Femur (tissue), 1 donor: ENCODE results near the gene LRFN3.
A peak's percentile ranks its signal among the peaks of the same experiment; 100 is the strongest.
"Not testable (repeated sequence)": the region's sequence is repeated elsewhere in the genome, so short reads cannot be mapped to it uniquely, and the experiment has no call there.

ENCODE experiments used
- DNase-seq: peaks from one replicate; pipeline ENCODE4 v3.0.0-alpha.2; 2017

LRFN3 gene

DNA sequence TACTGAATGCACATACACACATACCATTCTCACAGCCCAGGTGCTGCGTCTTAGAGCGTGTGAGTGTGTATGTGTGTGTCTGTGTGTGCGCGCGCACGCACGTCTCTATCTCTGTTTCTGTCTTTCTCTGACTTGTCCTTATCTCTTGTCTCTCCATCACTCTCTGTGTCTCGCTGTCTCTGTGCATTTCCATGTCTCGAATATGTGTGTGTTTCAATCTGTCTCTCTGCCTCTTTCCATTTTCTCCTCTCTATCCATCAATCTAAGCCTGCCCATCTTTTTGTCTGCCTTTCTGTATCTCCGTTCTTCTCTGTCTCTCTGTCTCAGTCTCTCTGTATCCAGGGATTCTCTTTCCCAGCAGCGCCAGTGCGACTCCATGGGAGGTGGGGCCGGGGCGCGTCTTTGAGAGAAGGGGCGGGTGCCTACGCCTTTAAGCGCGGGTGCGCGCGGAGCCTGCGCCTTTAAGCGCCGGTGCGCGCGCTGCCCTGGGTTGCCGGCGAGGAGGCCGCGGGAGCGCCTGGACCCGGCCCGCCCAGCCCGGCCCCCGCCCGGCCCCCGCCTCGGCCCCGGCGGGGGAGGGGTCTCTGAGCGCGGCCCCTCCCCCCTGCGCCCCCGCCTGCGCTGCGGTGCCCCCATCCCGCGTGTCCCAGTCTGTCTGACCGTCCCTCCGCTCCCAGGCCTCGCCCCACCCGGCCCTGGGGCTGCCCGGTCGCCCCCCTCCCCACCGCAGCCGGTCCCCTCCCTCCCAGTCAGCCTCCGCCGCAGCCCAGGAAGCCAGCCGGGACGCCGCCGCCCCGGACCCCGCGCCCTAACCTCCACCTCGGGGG lies at the start of gene LRFN3:
TSS of gene LRFN3 (plus strand) at position 464 of the 827 bp plus-strand sequence. CDS start 3,052 bp downstream, outside the sequence.
- peak; percentile 79 for DNase-seq

GRCh38 chr19:35887197-35887596 lies 49.0 kb upstream of the LRFN3 start:
- no peak for DNase-seq

- DNase-seq = no peak
These were observed 47.8 kb upstream of the LRFN3 start for GRCh38 chr19:35888398-35888797.

DNA sequence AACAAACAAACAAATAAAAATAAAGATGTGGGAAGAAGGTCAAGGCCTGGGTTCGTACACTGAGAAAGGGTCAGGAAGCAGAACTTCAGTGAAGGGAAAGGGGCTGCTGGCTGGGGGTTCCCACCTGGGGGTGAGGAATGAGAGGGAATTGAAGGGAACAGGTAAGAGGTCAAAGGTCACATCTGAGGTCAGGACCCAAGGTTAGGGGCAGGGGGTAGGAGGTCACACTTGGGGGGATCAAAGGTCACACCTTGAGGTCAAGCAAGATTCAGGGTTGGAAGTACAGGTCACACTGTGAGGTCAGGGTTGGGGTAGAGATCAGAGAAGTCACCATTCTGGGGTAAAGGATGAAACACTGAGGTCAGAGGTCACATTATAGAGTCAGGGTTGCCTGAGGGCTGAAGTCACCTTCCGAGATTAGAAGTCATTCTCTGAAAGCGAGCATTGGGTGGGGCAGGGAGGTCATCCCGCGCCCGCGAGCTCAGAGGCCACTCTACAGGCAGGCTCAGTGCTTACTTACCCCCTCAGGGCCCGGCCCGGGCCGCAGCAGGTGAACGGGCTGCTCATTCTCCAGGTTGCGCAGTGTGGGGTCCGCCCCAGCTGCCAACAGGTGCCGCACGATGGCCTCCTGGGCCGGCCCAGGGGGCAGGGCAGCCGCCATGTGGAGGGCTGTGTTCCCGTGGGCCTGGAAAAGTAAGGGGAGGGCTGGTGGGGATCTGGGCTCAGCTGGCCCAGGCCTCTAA lies 46.6 kb upstream of the LRFN3 start:
- no peak for DNase-seq

DNA sequence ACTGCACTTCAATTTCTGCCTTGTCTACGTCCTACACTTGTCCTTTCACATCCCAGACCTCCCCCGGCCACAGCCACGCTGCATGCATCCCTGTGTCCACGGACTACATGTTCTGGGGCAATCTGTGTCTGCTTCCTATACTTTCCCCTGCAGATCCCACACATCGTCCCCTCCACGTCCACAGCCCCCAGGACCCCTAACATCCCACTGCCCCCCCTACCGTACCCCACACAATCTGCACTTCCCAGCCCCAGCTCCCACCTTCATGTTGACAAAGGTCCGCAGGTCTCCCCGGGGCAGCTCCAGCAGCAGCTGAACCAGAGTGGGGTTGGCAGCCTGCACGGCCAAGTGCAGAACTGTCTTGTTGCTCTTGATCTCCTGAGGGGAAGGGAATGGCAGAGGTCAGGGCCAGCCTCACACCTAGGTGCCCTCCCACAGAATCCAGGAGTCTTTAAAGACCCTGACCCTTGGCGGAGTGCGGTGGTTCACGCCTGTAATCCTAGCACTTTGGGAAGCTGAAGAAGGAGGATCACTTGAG lies 46.0 kb upstream of the LRFN3 start:
- DNase-seq = no peak

- DNase-seq = not testable (repeated sequence)
These were observed 44.4 kb upstream of the LRFN3 start for GRCh38 chr19:35891819-35892218.

GRCh38 chr19:35894342-35894741 lies 41.8 kb upstream of the LRFN3 start:
- DNase-seq = no peak

- no peak for DNase-seq
These were observed 40.1 kb upstream of the LRFN3 start for GRCh38 chr19:35895911-35896642.

DNA sequence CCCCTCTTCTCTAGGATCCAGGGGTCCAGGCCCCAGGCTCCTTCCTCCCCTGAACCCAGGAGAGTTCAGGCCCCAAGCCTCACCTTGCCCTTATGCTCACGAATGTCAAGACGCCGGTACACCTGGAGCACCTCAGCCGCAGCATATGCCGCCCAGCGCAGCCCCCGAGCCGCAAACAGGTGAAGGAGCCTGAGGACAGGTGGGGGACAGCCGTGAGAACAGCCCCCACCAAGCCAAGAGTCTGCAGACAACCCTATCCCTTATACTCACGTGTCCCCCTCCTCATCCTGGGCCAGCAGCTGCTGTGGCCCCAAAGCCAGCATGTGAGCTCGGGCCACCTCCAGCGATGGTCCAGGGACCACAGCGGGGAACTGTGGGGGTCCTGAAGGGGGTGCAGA lies 39.5 kb upstream of the LRFN3 start:
- no peak for DNase-seq

DNA sequence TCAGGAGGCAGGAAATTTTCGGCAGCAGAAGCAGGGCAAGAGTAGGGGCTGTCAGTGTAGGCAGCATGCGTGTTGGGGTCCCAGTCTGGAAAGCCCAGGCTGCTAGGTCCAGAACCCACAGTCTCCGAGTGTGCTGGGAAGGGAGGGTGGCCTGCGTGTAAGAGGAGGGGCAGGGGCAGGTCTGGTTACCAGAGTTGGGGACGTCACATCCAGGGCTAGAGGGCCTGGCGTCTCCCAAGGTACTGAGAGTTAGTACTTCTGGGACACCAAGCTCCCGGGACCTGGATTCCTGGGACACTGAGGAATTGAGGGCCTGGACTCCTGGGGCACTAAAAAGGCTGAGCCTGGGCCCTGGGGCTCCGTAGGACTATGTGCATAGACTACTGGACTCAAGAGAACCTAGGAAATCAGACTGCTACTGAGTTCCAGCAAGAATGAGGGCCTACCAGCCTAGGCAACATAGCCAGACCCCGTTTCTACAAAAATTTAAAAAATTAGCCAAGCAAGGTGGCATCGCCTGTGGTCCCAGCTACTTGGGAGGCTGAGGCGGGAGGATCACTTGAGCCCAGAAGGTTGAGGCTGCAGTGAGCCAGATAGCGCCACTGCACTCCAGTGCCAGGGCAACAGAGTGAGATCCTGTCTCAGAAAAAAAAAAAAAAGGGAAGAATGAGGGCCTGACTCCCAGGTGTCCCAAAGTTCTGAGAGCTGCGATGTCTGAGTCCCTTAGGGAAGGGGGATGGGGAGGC lies 38.3 kb upstream of the LRFN3 start:
- no peak for DNase-seq

- no peak for DNase-seq
These were observed 37.7 kb upstream of the LRFN3 start for GRCh38 chr19:35898499-35898809.

- peak; percentile 86 for DNase-seq
These were observed 36.5 kb upstream of the LRFN3 start for GRCh38 chr19:35899547-35900214.

DNA sequence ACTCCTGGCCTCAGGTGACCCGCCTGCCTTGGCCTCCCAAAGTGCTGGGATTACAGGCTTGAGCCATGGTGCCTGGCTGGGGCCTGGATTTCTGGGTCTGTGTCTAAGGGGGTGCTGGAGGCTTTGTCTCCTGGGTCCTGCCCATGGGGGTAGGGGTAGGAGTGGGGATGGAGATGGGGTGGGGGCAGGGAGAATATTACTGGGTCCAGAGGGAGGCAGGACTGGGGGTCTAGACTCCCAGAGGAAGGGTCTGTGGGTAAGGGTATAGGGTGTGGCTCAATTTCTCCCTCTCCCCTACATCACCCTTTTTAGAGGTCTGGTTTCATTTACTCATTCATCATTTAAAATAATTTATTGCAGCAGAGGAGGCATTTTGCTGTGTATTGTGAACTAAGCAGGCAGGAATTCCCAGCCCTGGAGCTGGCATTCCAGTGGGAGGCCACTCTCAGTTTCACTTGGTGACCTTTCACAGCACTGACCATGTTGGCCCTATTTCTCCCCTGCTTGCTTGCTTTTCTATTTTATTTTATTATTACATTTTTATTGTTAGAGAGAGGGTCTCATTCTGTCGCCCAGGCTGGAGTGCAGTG lies 35.0 kb upstream of the LRFN3 start:
- no peak for DNase-seq

- DNase-seq = peak; percentile 45
These were observed 34.1 kb upstream of the LRFN3 start, which contains the start of gene HCST for GRCh38 chr19:35901854-35902661. HCST (plus strand) TSS chr19:35902529; CDS start chr19:35902594, 65 bp downstream.

- no peak for DNase-seq
These were observed 33.2 kb upstream of the LRFN3 start for GRCh38 chr19:35902870-35903475.

DNA sequence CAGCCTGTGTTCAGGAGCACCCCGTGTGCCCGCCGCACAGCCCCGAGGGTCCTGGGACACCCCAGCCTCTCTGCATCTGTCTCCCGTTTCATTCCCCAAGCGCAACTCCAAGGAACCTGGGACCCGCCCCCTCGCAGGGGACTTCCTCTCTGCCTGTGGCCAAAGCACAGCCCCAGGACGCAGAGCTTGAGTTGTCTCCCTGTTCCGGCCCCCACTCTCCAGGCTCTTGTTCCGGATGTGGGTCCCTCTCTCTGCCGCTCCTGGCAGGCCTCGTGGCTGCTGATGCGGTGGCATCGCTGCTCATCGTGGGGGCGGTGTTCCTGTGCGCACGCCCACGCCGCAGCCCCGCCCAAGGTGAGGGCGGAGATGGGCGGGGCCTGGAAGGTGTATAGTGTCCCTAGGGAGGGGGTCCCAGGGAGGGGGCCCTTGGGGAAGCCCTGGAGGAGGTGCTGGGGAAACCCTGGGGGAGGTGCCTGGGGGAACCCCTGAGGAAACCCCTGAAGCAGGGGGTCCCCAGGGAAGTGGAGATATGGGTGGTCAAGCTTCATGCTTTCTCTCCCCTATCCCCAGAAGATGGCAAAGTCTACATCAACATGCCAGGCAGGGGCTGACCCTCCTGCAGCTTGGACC lies 32.5 kb upstream of the LRFN3 start:
- peak; percentile 84 for DNase-seq

- no peak for DNase-seq
These were observed 31.7 kb upstream of the LRFN3 start for GRCh38 chr19:35904311-35905068.

DNA sequence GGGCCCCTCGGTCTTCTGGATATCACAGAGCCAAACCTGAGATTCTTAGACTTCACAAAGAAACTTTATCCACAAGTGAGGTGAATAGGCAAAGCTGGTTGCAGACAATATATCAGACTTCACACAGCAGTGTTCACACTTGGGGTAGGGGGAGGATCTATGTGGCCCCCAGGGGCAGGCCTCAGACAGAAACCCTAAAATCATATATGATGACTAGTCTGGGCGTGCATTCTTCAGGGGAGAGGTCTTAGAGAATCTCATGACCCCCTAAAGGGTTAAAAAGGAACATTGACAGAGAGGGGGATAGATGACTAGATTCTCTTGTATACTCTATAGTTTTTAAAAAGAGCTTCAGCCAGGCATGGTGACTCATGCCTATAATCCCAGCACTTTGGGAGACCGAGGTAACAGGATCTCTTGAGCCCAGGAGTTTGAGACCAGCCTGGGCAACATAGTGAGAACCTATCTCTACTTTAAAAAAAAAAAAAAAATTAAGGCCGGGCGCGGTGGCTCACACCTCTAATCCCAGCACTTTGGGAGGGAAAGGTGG lies 30.9 kb upstream of the LRFN3 start:
- no peak for DNase-seq

DNA sequence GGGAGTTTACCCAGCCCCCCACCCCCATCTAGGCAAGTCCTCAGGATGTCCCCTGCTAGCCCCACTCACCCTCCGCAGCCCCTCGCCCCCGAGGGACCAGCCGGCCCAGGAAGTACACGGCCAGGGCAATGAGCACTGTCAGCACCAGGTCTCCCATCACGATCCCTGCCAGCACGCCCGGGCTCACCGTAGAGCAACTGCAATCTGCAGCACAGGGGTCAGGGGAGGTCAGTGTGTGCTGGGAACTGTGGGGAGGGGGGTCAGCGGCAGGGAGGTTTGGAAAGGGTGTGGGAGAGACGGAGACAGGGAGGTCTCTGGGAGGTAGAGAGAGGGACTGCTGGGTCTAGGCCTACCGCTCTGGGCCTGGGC lies 28.8 kb upstream of the LRFN3 start:
- no peak for DNase-seq
